GM18951 (cell line): ENCODE measurements around the gene LIN52.

ENCODE experiments used
- POLR2A ChIP-seq: IDR thresholded peaks from 4 replicates; pipeline ENCODE4 v1.6.1; 2011; ENCODE audit warnings: mild to moderate bottlenecking; ENCODE audit not compliant: insufficient read length, insufficient read depth; ENCODE audit errors: extremely low read depth
- in situ Hi-C: fragments of 300-500 bp; cut with MboI; formaldehyde crosslinking; loops from one replicate; pipeline ENCODE4 v1.12.0; 2022; ENCODE audit warnings: low sequenced_read_pairs, mixed read lengths, inconsistent platforms; ENCODE audit not compliant: unreplicated experiment

The LIN52 gene

GRCh38 chr14:74176400-74176793 is 91.6 kb downstream of the LIN52 start:
- TF ChIP-seq POLR2A, result no peak
- in situ Hi-C loops, result no loop called here

GRCh38 chr14:74179856-74180255 is 95.1 kb downstream of the LIN52 start:
- no peak for TF ChIP-seq POLR2A
- in situ Hi-C loops, result no loop called here

DNA sequence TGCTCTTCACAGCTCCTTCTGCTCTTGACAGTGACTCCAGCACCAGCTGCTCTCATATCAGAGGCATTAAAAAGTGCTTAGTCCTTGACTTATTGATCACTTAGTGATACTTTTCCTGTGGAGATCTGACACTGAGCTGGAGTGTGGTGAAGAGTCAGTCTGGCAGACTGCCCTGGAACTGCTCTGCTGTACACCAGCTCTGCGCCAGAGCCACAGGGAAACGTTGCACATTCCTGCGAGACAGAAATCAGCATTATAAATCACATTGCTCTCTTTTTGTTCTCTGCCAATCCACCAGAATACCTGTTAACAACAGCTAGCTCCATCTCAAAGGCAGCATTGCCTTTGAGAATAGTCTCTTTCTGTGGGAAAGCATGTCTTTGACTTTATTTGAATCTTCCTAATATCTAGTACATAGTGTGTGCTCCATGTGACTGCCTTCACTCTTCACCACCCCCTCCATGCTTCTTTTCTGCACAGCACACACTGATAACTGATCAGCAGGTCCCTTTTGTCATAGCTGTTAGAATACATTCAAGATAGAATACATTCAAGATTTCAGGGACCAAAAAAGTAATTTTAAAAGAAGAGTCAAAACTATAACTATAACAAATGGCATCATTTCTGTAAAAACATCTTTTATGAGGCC is 106.3 kb downstream of the LIN52 start:
- in situ Hi-C loops, result no loop called here

GRCh38 chr14:74194506-74195274 is 109.9 kb downstream of the LIN52 start:
- in situ Hi-C loops, result no loop called here
- TF ChIP-seq POLR2A, result no peak

More for the DNA sequence above, 106.3 kb downstream of the LIN52 start:
- TF ChIP-seq POLR2A, result no peak

DNA sequence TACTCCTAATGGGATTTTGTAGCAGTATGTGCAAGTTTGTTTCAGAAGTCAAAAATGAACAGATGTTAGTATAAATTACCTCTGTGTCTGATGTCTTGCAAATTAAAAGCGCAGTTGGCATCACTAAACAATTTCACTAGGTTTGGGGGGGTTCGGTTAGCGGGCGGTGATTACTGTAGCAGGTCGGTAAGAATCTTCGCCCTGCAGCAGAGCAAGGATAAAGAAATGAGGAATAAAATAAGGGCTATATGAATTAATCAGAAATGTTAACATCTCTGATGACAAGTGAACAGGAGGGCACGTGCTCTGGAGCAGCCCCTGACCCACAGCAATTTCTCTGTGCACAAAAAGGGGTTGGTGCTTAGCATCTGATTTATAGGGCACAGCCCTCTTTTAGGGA is 110.9 kb downstream of the LIN52 start:
- in situ Hi-C loops, result no loop called here
- TF ChIP-seq POLR2A, result no peak

- in situ Hi-C loops, result no loop called here
- no peak for TF ChIP-seq POLR2A
These were observed 113.9 kb downstream of the LIN52 start for GRCh38 chr14:74198441-74199234.

GRCh38 chr14:74202113-74202512 is 117.4 kb downstream of the LIN52 start:
- TF ChIP-seq POLR2A, result no peak
- in situ Hi-C loops, result no loop called here

DNA sequence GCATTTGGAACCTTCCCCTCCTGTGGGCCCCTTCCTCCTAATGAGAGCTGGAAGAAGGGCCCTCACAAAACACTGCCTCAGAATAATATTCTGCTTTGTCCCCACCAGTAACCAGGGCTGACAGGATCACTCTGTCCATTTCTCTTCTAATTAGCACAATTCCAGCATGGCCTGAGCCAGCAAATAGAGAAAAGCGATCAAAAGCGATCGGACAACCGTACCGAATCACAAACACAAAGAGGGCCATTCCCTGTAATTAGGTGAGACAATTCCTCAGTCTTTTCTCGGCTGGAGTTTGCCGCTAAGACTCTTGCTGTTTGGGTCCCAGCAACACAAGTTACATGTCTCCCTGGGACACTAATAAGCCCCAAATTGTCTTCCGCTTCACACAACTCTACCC is 118.9 kb downstream of the LIN52 start:
- TF ChIP-seq POLR2A, result no peak
- in situ Hi-C loops, result no loop called here

- in situ Hi-C loops, result no loop called here
- no peak for TF ChIP-seq POLR2A
These were observed 119.7 kb downstream of the LIN52 start for GRCh38 chr14:74204491-74204890.

DNA sequence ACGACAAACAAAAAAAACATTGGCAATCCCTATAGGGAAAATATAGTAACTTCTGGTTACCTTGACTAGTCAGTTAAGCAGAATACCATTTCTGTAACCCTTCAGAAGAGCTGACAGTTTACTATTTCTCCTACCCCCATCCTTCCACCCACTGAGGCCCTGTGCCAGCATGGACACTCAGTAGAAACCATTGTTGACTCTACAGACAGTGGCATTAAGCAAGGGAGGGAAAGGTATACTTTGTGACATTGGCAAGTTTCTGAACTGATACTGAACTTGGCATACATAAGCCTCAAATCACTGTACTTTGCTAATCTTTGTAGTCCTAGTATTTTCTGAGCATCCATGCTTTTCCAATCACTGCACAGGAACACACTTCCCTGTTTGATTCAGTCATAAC is 121.1 kb downstream of the LIN52 start:
- no peak for TF ChIP-seq POLR2A
- in situ Hi-C loops, result no loop called here

DNA sequence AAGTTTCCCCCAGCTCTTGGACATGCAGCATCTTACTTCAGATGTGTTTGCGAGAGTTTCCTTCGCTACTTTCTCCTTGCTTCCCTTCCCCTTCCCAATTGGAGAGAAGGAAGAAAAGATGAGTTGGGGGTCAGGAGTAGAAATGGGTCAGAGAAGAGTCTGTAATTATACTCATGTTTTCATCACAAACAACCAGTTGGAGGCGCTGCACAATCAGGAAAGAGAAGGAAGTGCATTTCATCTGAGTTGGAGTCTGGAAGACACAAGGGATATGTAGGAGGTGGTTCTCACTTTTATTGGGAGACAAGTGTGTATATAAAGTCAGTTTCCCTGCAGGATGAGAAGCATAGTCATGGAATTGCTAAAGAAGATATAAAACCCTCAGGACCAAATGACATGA is 123.2 kb downstream of the LIN52 start:
- TF ChIP-seq POLR2A, result no peak
- in situ Hi-C loops, result no loop called here

- in situ Hi-C loops, result no loop called here
- TF ChIP-seq POLR2A, result no peak
These were observed 123.9 kb downstream of the LIN52 start for GRCh38 chr14:74208642-74209041.

GRCh38 chr14:74211945-74212580 is 127.3 kb downstream of the LIN52 start:
- no peak for TF ChIP-seq POLR2A
- in situ Hi-C loops, result no loop called here
